ENCODE results near the gene SLC22A12.
"Not testable (repeated sequence)": the region's sequence is repeated elsewhere in the genome, so short reads cannot be mapped to it uniquely, and the experiment has no call there.

SLC22A12 gene

DNA sequence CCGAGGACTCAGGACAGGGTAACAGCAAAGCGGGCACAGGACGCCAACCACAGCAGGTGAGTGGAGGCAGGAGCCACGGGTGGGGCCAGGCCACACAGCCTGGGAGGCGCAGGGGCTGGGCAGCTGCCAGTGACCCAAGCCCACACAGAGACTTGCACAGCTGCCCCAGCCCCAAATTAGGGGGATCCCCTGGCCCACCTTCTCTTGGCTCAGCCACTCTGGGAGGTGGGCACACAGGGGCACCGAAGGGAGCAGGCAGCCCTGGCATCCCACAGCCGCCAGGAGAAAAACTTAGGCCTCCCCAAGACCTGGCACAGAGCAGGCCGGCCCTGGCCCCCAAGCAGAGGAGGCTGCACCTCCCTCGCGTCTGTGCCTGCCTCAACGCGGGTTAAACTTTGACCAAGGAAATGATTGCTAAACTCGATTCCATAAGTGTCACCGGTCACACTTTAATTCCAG is at the start of gene SLC22A12:
Gene SLC22A12, plus strand, starts transcription at position 458 of the 459 bp plus-strand sequence. CDS start 337 bp downstream, outside the sequence.
- DNase-seq, result no peak

DNA sequence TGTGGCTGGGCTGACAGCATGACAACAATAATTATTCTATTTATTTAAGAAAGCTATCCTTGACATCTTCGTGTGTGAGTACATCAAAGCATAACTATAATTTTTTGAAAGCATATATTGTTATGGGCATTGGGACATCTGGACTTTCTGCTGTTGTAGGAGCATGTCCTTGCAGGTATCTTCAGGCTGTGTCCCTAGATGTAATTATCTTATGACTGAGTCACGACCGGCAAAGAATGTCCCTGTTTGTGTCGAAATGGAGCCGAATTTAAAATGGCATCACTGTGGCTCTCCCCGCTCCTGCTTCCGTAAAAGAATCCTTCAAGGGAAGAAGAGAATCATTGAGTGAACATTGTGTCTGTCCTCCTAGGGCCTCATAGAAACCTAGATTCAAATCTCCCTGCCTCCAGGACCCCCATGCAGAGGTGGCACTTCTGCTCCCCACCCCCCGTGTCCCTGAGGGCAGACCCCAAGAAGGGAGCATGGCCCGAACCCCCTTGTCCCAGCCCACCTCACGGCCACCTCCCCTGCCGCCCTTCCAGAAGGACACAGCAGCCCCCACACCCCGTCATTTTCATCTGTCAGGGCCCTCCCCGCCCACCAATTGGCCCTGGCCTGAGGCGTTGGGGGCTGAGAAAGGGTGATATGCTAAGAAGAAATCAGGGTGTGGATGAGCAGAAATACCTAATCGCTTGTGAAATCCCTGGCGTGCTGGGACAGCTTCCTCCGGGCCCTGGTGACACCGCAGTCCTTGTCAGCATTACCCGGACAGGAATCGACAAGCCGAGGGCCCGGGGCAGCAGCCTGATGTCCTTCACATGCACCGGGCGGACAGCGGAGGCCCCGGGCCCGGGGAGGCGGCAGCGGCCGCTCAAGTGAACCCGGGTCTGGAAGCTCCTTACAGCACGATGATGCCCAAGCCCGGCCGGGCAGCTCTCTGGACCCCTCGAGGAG is 48.6 kb upstream of the SLC22A12 start:
- no peak for DNase-seq

DNA sequence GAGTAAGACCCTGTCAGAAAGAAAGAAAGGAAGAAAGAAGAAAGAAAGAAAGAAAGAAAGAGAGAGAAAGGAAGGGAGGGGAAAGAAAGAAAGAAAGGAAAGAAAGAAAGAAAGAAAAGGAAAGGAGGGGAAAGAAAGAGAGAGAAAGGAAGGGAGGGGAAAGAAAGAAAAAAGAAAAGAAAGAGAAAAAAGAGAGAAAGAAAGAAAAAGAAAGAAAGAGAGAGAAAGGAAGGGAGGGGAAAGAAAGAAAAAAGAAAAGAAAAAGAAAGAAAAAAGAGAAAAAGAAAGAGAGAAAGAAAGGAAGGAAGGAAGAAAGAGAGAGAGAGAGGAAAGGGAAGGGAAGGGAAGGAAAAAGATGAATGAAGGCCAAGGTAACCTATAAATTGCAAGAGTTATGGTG is 47.2 kb upstream of the SLC22A12 start:
- no peak for DNase-seq

DNA sequence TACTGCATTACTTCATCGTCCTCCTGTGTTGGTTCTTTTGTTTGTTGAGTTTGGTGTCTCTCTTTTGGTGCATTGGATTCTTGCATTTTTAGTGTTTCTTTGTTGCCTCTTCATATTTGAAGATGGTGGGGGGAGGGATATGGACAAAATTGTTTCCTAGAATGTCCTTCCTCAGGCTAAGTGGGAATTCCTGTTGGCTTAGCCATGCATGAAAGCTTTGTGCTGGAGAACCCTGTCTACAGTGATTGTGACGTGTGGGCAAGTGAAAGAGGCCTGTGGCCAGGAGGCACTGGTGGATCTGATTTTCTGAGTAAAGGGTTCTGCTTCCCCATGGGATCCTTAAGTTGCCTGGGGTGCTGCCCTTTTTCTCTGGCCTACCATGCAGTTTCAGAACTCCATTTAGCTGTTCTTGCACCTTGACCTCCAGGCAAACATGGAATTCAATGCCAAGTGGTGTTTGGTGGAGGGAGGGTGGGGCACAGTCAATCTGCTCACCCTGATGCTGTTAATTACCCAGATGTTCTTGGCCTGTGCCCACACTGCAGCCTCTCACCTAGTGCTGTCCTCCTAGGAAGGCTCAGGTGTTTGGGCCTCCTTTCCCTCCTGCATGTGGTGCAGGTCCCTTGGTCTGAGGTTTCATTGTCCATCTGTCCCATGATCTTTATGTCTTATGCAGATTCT is 46.3 kb upstream of the SLC22A12 start:
- DNase-seq, result no peak

DNA sequence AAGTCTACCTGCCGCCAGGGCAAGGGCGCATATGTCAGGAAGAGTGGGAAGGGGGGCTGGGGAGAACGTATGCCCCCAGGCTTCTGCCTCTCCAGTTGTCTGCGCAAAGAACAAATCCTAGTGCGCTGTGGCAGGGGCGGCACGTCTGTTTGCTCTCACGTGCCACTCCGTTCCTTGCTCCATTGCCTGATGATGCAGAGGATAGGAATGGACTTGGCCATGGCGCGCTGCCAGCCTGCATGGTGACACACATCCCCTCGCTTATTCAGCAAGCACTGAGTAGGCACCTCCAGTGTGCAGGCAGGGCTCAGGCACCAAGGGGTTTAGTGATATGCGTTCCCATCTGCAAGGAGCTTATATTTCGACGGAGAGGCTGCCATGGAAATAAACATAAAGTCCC is 45.4 kb upstream of the SLC22A12 start:
- no peak for DNase-seq

DNA sequence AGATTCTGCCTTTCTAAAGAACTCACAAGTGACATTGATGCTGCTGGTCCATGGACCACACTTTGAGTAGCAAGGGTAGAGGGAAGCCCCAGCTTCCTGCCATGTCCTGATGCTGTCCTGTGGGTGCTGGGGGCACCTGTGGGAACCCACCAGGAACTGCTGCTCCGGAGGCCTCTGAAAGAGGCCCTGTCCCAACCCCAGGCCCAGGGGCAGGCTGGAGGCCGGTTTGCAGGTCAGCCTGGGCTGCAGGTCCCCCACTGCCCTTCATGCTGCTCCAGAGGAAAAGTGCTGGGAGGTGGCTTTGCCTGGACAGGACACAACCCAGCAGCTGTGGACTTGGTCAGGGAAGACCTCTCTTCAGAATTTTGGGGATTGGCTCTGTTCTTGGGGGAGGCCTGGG is 44.8 kb upstream of the SLC22A12 start:
- DNase-seq, result no peak

DNA sequence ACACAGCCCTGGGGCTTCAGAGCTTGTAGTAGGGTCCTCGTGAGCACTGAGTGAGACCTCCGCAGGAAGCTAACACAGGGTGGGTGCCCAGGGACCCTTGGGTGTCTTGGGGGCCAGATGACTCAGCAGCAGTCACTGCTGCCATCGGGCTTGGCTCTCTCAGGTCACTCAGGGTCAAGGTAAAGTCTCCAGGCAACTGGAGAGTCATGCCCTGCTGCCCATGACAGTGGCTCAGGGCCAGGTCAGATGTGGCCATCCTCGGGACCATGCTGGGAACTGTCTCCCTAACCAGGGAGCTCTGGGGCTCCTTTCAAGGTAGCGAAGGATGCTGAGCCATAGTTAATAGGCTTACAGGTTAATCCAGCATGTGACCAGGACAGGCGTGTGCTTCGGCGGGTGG is 44.4 kb upstream of the SLC22A12 start:
- DNase-seq, result no peak

DNA sequence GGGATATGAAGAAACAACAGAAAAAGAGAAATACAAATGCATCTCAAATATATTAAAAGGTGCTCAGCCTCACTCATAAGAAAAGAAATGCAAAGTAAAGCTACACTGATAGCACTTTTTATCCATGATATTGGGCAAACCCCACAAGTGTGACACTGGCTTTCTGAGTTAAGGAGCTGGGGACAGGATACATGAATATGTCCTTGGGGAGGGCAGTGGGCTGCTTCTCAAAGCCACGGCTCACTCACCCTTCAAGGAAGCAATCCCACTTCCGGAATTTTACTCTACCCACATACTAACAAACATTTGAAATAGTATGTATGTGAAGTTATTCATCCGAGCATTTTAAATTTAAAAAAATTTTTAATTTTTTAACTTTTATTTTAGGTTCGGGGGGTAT is 41.1 kb upstream of the SLC22A12 start:
- no peak for DNase-seq

DNA sequence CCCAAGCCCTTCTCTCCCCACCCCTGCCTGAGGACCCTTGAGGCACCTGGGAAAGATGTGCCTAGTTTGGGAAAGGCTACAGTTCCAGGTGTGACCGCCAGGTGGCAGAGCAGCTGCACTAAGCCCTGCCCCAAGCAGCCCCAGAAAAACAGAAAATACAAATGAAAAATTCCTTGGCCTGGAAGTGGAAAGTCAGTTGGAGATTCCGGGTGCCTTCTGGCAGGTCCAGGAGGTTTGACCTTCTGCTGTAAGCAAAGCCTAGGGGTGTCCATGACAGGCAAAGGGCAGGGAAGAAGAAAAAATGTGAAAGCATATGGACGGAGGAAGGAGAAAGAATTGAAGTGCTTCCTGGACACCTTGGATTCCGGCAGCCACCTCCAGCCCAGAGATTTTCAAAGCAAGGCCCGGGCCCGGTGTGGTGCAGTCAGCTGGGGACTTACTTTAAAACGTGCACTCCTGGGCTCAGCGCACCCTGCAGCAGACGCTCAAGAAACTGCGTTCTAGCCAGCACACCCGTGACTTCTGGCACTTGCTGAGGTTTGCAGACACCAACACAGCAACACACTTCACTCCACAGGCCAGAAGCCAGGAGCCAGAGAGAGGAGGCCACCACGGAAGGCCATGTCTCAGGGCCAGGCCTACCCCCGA is 37.3 kb upstream of the SLC22A12 start:
- DNase-seq, result peak in 1 of 2 experiments; percentile 49

DNA sequence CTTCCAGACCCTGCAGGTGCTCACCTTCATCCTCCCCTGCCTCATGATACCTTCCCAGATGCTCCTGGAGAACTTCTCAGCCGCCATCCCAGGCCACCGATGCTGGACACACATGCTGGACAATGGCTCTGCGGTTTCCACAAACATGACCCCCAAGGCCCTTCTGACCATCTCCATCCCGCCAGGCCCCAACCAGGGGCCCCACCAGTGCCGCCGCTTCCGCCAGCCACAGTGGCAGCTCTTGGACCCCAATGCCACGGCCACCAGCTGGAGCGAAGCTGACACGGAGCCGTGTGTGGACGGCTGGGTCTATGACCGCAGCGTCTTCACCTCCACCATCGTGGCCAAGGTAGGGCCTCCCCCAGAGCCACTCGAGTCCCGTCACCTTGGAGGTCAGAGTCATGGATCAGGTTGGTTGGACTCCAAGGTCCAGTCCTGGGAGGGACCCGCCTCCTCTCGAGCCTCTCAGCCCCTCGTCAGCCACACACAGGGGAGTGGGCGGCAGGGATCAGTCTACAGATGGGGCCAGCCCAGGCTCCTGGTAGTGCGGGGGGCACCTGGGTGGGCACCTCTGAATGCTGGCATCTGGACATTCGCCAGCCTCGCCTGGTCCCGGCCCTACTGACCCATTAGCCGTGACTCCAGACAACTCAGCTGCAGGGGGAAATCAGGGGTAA is 34.8 kb upstream of the SLC22A12 start:
- no peak for DNase-seq

DNA sequence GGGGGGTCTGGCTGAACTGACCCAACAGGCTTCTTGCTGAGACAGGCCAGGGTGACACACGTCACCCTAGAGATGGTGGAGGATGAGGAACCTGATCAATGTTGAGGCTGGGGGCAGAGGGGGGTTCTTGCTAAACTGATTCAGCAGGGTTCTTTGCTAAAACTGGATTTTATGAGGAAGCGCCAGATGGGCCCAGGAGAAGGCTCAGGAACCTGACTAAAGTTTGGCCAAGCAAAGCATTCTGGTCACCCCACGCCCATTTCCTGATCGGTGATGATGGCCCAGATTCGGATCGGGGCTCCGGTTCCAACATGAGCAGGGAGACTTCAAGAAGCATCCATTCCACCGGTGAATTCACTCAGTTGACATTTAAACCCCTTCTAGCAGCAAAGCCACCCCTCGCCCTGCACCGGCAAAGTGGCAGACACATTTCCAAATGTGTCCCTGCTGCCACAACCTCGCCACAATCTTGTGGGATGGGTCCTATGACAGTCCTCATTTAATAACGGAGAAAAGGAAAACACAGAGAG is 34.2 kb upstream of the SLC22A12 start:
- no peak for DNase-seq

DNA sequence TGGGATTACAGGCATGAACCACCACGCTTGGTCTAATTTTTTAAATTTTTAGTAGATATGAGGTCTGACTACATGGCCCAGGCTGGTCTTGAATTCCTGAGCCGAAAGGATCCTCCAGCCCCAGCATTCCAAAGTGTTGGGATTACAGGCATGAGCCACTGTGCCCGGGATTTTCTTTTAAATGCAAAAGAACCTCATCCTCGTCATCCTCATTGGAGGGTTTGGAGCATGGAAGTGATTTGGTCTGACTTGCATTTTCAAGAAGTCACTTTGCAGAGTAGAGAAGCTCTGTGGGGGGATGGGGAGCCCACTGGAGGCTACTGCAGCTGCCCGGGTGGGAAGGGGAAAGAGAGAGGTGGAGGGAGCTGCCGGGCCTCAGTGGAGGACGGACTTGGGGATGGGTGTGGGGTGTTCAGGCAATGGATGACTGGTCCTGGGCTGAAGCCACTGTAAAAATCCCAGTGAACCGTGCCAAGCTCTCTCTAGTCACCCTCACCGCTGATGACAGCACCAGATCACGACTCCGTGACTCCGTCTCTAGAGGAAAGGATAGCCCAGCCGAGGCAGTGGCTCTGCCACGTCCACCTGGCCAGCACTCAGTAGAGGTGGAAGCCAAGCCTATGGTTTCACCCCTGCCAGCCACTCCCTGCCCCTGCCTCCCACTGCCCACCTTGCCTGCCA is 32.8 kb upstream of the SLC22A12 start:
- no peak for DNase-seq

DNA sequence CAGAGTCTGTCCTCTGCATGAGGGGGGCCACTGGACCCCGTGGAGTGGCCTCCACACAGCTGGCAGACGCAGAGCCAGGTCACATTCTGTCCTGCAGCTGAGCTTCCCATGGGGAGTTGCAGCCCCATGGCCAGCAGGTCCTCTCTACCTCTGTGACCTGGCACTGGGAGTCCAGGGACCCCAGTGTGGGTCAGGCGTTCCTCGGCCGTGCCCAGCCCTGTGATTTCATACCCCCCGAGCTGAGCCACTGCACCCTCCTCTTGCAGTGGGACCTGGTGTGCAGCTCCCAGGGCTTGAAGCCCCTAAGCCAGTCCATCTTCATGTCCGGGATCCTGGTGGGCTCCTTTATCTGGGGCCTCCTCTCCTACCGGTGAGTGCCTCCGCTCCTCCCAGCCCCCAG is 32.2 kb upstream of the SLC22A12 start:
- DNase-seq, result no peak

DNA sequence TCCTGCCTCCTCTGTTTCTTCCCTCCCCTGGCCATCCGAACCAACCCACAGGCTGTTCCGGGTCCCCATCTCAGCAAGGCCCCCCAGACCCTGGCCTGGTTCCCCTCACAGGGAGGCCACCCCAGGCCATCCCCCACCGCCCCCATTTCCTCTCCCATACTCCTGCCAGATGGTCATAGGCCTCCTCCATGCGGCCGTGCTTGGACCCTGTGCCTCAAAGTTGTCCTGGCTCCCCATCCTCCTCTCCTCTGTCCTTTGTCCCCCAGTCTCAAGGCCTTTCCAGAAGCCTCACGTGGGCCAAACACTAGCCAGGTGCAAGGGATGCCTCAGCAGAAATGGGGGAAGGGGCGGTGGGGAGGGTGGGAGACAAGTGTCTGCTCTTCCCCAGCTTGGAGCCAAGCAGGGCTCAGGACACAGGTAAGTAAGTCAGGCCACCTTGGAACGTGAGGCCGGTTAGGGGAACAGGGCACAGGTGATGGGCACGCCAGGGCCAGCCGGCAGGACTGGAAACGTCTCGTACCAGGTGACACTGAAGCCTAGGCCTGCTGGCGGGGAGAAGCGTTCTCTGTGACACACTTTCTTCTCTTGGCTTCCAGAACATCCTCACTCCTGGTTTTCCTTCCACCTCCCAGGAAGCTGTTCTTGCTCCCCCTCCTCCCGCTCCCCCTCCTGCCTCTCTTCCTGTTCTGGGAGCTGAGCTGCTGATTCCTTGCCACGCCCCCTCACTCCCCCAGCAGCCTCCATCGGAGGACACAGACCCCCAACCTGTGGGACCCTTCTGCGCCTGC is 31.5 kb upstream of the SLC22A12 start:
- DNase-seq, result no peak

DNA sequence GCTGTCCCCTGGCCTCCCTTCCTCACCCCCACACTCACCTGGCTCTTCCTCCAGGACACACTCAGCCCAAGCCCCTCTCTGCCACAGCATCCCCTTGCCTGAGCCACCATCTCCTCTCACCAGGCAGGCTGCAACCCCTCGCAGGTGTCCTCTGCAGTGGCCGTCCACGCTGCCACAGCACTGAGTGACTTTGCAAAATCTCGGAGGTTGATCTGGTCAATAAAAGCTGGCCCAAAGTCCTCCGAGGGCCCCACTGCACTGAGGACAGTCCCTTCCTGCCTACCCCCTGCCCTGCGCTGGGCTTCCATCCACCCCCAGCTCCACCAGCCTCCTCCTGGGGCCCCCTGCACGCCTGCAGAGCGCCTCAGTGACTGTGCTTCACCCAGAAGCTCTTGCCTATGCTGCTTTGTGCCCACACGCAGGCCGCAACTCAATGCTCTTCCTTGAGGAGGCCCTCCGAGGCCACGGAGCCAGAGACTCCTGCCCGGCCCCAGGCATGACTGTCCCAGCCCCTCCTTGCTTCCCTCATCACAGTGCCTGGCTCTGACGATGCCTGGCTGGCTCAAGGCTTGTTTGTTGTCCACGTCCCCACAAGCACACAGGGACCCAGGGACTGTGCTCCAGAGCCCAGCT is 30.8 kb upstream of the SLC22A12 start:
- no peak for DNase-seq

DNA sequence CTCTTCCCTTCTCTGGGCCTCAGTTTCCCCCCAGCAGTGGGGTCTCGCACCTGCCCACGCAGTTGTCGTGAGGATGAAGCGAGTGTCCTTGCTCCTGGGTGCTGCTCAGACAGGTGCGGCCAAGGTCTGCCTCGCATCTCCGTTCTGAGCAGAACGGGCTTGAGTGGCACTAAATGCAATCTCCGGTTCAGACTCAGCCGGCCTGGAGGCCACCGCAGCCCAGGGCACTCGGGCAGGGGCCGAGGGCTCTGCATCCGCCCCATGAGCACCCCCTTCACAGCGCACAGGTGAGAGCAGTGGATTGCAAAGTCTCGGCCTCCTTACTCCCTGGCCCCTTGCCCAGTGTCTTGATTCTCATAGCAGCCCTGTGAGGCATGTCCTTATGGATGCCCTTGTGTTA is 30.1 kb upstream of the SLC22A12 start:
- no peak for DNase-seq

DNA sequence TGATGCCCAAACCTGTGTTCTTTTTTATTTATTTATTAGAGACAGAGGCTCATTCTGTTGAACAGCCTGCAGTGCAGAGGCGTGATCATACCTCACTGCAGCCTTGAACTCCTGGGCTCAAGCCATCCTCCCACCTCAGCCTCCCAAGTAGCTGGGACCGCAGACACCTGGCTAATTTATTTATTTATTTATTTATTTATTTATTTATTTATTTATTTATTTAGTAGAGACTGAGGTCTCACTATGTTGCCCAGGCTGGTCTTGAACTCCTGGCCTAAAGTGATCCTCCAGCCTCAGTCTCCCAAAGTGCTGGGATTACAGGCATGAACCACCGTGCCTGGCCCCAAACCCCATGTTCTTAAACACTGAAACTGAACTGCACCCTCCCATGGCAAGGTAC is 29.6 kb upstream of the SLC22A12 start:
- not testable (repeated sequence) for DNase-seq

DNA sequence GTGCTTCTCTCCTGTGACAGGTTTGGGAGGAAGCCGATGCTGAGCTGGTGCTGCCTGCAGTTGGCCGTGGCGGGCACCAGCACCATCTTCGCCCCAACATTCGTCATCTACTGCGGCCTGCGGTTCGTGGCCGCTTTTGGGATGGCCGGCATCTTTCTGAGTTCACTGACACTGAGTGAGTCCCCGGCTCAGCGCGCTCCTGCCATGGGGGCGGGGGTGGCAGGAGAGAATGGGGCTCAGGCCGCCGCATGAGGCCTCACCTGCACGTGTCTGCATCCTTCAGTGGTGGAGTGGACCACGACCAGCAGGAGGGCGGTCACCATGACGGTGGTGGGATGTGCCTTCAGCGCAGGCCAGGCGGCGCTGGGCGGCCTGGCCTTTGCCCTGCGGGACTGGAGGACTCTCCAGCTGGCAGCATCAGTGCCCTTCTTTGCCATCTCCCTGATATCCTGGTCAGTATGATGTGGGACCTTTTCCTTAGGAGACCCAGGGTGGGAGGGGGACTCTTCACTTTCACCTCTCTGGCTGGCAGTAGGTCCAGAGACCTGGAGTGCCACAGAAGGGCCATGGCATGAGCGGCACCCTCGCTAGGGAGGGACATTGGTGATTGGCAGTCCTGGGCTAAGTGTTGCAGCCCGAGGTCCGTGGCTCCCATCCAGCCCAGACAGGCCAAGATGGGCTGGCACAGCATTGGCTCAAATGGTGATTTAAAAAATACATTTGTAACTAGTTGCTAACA is 28.9 kb upstream of the SLC22A12 start:
- DNase-seq, result no peak

DNA sequence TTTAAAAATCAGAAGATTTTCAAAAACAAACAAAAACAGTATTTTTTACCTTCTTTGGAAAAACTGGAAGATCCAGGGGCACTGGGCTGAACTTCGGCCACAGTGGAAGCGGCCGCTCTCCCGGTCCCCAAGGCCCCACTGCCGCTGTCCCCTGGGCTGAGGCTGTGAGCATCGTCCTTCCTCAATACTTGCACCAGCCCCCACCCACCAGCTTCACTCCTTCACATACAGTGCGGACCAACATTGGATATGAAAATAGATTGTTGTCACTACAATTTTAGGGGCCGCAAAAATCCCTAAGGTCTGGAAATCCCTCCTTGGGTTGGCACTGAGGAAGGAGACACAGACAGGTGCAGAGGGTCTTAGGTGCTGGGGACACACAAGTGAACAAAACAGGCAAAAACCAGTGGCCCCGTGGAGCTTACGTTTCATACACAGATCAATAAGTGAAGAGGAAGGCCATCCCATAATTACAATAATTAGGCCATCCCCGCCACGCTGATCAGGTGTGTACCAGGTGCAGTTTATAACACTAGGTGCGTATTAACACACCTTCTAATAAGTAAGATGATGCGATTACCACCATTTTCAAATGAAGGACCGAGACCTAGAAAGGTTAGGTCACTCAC is 28.2 kb upstream of the SLC22A12 start:
- no peak for DNase-seq

DNA sequence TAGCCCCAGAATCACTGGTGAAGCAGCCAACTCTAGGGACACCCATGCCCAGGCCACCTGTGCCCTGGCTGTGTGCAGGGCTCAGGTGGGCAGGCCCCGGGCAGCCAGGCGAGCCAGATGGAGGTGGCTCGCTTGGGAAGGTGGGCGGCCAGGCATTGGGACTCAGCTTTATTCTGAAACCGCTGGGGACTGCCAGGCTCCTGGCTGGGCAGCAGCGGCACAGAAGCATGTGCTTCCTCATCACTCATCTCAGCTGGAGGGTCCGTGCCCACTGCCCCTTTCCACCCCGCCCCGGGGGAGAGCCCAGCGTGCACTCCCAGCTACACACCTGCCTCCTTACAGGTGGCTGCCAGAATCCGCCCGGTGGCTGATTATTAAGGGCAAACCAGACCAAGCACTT is 27.1 kb upstream of the SLC22A12 start:
- no peak for DNase-seq
